ENCODE data around the gene ADD1.

Gene ADD1

GRCh38 chr4:2843263-2843940 is at the start of gene ADD1:
TSS of gene ADD1 (plus strand) at chr4:2843844. CDS start at chr4:2875916, 32,072 bp downstream.
- peak; percentile 80 to 91 for DNase-seq

- DNase-seq = peak in 1 of 2 donors; percentile 30
Observed at GRCh38 chr4:2794486-2795299, 49.0 kb upstream of the ADD1 start.

DNA sequence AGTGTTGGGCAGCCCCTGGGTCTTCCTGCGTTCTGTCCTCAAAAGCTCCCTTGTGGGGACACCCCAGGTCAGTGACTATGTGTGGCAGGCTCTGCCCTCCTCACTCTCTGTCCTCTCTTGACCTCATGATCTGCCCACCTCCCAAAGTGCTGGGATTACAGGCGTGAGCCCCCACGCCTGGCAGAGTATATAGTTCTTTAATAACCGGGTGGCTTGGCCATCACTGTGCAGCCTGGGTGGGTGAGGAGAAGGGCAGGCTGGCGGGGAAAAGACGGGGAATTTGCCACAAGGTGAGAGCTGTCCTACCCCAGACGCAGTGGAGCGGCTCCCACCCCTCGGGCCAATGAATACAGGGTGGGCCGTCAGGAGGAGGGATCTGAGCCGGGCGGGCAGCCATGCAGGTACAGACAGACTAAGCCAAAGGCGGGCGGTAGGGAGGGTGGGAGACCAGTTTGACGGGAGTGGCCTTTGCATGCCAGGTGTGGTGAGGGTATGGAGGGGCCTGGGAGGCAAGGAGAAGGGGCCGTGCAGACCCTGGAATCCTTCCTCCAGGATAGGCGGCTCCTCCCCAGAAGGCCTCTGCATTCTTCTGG is 48.2 kb upstream of the ADD1 start:
- DNase-seq = no peak

DNA sequence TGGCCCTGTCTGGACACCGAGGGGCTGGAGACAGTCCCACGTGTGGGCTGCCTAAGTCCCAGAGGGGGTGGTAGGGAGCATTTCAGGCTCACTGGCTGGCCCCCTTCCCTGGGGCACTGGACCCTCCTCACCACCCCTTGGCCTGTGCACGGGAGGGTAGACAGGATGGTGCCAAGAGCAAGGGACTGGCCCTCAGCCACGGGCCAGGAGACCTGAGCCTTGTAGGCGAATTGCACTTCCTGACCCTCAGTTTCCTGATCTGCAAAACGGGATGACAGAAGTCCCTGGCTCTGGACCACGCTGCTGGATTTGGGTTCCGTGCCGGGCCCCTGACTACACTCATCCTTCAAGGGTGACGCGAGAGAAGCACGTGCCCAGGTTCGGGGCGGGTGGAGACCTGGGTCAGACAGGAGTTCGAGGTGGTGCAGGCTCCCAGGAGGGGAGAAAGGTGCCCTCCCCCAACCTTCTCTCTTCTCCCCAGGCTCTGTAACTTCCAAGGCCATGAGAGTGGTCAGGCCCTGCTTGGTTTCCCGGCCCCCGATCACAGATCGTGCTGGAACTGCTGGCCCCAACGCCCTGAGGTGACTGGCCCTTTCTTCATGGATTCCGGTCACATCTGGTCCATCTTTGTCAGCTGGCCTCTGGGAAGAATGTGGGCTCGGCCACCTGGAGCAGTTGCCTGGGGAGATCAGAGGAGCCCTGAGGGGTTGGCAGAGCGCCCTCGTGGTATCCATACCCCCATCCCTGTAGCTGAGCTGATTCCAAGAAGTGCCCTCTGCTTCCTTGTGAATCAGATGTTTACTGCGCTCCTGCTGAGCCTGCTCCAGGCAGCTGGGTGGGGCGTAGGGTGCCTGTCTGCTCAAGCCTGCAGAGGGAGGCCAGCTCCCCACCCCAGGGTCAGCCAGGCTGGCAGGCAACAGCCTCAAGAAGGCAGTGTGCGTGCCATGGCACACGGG is 47.5 kb upstream of the ADD1 start:
- DNase-seq = no peak

DNA sequence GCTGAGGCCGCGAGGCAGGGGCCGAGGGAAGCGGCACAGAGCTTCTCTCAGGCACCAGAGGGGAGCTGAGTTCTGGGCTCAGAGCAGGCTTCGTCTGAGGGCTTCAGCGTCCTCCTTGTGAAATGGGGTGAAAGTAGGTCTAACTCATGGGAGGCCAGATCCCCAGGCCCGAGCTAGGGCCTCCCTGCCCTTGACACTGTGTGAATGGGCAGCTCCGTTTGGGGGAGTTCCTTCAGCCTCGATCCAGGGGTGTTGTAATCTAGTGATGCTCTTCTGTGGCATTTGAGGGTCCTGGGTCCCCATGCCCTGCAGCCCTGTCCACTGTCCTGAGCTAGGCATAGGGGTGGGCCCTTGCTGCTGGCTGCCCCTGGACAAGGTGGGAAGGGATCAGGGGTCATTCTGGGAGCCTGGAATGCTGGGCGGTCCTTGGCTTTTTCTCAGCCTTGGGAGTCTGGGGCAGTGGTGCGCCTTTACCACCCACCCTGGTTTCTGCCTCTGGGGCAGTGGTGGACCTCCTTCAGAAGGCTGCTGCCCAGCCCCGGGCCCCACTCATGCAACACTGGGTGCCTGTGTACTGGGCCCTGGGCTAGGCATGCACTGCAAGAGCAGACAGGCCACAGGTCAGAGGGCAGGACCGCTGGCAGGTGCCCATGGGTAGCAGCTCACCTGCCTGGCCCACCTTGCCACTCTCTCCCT is 46.6 kb upstream of the ADD1 start:
- no peak for DNase-seq

- DNase-seq = peak in 1 of 2 donors; percentile 54
Observed at GRCh38 chr4:2797545-2798305, 45.9 kb upstream of the ADD1 start.

- DNase-seq = peak; percentile 58 to 70
Observed at GRCh38 chr4:2798399-2799223, 45.0 kb upstream of the ADD1 start.

DNA sequence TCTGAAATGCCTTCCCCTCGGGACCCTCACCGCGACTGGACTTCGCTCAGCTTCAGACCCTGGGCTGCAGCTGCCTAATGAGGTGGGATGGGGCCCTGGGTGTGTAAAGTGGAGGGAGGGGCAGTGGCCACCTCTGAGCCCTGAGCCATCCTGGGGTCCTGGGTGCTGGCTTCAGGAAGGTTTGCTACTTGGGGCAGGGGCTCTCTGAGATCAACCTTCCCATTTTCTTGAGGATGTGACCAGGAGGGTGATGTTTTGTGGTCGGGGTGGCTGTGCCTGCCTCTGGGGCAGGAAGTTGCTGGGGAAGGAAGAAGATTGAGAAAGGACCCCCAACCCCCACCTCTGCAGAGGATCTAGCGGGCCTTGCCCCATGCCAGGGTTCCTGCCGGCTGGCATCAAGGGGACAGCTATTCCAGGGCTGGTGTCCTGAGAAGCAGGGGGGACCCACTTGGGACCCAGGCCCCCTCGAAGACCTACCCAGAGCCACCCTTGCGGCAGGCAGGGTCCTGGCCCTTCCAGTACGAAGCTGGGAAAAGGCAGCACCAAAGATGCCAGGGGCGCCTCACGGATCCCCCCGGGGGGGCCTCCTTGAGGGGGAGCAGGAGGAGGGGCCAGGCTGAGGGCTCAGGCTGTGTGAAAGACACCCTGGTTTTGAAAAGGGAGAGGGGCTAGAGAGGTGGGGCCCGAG is 44.3 kb upstream of the ADD1 start:
- DNase-seq = no peak

DNA sequence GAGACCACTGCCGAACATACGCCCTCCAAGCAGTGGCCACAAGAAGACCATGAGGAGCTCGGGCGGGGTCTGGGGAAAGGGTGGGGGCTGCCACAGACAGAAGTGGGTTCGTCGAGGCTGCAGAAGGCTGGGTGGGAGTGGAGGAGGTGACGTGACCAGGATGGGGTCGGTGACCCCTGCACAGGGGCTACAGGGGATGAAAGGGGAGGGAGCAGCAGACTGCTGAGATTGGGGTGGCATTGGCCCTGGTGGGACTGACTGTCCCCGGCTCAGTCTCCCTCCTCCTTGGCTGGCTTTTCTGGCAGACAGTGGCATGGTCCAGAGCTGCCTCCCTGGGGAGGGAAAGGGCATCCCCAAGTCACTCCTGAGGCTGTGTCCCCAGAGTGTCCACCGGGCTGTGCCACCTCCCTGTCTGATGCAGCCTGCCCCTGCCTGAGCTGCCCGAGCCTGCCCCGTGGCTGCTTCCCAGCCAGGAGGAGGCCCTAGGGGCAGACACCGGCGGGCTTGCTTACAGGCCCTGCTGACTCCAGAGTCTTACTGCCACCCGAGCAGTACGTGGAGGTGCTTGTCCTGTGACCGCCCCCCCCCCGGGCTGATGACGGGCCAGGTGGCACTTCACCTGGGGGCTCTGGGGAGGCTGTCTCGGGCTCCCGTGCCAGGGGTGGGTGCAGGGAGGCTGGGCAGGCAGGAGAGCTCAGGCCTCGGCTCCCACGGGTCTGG is 43.5 kb upstream of the ADD1 start:
- DNase-seq = no peak

- peak; percentile 74 to 80 for DNase-seq
Observed at GRCh38 chr4:2800691-2801596, 42.7 kb upstream of the ADD1 start.

DNA sequence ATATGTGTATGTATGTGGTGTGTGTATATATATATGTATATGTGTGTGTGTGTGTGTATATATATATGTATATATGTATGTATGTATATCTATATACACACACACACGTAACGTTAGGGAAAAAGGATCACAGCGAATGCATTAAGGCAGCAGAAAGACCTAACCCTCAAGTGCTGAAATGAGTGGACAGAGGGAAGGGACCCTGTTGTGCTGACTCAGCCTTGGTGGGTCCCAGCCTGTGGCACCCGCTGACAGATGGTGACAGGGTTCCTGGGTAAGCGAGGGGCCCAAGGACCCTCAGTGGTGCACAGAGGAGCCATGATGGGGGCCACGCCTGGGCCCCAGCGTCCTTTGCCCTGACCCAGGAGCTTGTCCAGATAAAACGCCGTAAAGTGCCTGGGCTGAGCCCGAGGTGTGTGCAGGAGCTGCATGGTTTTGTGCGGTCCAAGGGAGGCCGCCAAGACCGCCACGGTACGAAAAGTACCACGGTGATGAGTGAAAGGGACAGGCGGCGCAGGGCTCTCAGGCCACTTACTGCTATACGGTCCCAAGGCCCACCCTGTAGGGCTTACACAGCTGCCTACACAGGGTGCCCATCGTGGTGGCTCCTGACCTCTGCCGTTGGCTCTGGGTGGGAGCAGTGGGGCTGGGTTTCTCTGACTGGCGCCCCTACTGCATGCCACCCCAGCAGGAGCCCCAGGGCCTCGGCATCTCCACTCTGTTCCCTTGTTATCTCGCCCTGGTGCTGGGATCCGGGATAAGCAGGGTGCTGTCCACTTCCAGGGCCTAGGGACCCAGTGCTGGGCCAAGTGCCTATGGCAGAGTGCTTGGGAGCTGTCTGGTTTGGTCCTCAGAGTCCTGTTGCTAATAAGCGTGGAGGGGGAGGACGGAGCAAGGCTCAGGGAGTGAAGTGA is 40.8 kb upstream of the ADD1 start:
- no peak for DNase-seq

DNA sequence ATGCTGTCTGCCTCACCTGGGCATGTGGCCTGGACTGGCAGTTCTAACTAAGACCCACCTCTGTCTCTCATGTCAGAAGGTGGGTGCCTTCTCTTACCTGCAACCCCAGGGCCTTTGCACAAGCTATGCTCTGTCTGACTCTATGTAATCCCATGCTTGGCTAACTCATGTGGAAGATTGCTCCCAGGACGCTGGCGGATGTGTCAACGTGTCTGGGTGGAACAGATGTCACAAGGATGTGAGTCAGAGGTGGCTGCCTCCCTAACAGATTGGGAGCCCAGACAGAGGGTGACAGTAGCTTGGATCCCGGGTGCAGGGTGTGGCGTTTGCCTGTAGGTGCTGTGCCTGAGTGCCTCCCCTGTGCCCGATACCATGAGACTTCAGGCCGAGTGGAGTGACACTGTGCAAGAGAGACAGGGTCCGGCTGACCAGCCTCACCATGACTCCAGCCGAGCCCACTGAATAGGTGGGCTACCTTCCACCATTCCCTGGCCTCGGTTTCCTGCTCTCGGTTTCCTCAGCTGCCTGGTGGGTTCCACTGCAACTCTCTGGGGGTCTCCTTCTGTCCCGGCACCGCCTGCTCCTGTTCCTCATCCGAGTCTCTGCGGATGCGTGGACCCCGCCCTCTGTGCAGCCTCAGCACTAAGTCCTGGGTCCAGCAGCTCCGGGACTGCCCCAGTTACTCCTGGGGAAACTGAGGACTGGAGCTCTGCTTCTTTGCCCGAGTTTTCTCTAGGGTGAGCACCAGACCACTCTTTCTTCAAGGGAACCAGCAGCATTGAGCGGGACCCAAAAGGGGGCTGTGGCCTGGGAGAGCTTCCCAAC is 39.8 kb upstream of the ADD1 start:
- DNase-seq = peak in 1 of 2 donors; percentile 39

GRCh38 chr4:2804449-2804972 is 39.1 kb upstream of the ADD1 start:
- DNase-seq = no peak

- DNase-seq = no peak
Observed at GRCh38 chr4:2804973-2805501, 38.6 kb upstream of the ADD1 start.

DNA sequence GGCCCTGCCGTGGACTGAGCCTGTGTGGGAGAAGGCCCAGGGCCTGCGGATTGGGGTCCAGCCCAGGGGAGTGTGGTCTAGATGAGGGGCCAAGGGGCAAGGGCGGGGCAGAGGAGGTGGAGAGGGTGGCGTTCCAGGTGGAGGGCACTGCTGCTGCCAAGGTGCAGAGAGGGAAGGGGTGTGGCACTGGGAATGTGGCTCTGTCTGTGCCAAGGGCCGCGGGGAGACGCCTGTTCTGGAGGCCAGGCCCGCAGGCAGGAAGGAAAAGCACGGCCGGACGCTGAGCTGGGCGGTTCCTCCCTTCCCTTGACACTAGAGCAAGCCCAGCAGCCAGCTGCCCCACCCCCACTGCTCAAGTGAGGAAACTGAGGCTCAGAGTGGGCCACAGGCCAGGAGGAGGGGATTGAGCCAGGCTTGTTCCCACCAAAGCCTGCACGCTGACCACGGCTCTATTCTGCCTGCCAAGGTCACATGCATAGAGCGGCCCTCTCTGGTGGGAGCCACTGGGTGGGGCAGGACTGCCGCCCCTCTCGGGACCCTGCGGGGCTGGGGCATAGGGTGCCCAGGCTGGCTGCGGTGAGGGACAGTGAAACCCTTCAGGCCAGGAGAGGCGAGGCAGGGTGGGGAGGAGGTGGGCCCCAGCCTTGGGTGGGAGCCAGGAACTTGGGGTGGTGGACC is 37.8 kb upstream of the ADD1 start:
- no peak for DNase-seq

Data from bone marrow (tissue), 2 donors.